BE2C (cell line): Measurements from ENCODE around the gene MAP4K5.

ENCODE experiments used
- DNase-seq: peaks from one replicate; pipeline ENCODE4 v3.0.0-alpha.2; 2020
- H3K27me3 ChIP-seq: fragments of 250-450 bp; sonication (Bioruptor Pico); 2 replicates; pipeline ENCODE4 v1.5.1; 2020; ENCODE audit warnings: mild to moderate bottlenecking
- H3K36me3 ChIP-seq: fragments of 250-450 bp; sonication (Bioruptor Pico); 2 replicates; pipeline ENCODE4 v1.5.1; 2020; ENCODE audit warnings: mild to moderate bottlenecking
- H3K4me1 ChIP-seq: fragments of 250-450 bp; sonication (Bioruptor Pico); 2 replicates; pipeline ENCODE4 v1.5.1; 2020
- H3K4me3 ChIP-seq: 2 replicates; pipeline ENCODE4 v1.5.1; 2011; ENCODE audit warnings: low read depth, low read length
- H3K9me3 ChIP-seq: fragments of 250-450 bp; sonication (Bioruptor Pico); 2 replicates; pipeline ENCODE4 v1.5.1; 2020
- TF ChIP-seq, protein P1 (sequence below): IDR thresholded peaks from 2 replicates; pipeline ENCODE4 v1.5.1; 2012; ENCODE audit warnings: mild to moderate bottlenecking, low read depth, low read length

Gene MAP4K5

GRCh38 chr14:50399251-50400032 lies 132.9 kb downstream of the MAP4K5 start:
- no peaks in the 10 kb centered on the region for H3K27me3 ChIP-seq
- H3K9me3 ChIP-seq = no peaks in the 10 kb centered on the region
- H3K4me3 ChIP-seq = no peak overlapping the region
- H3K36me3 ChIP-seq = no peaks in the 10 kb centered on the region
- TF ChIP-seq, protein P1, sequence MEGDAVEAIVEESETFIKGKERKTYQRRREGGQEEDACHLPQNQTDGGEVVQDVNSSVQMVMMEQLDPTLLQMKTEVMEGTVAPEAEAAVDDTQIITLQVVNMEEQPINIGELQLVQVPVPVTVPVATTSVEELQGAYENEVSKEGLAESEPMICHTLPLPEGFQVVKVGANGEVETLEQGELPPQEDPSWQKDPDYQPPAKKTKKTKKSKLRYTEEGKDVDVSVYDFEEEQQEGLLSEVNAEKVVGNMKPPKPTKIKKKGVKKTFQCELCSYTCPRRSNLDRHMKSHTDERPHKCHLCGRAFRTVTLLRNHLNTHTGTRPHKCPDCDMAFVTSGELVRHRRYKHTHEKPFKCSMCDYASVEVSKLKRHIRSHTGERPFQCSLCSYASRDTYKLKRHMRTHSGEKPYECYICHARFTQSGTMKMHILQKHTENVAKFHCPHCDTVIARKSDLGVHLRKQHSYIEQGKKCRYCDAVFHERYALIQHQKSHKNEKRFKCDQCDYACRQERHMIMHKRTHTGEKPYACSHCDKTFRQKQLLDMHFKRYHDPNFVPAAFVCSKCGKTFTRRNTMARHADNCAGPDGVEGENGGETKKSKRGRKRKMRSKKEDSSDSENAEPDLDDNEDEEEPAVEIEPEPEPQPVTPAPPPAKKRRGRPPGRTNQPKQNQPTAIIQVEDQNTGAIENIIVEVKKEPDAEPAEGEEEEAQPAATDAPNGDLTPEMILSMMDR = no peak
- DNase-seq = peak; percentile 57
- peaks cover 5% of the 10 kb centered on the region; the same call in 1 of the 2 replicates for H3K4me1 ChIP-seq

DNA sequence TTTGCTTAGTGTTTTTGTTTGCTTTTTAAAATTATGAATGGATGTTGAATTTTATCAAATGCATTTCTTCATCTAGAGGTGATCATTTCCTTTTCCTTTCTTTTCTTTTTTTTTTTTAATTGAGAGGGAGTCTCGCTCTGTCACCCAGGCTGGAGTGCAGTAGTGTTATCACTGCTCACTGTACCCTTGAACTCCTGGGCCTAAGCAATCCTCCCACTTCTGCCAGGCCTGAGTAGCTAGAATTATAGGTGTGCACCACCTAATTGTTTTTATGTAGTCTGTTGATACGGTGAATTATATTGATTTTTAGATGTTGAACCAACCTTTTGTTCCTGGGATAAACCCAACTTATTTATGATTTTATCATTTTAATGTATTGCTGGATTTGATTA lies 134.2 kb downstream of the MAP4K5 start:
- Histone ChIP-seq H3K36me3 (no peaks in the 10 kb centered on the region), H3K4me1 (peaks cover 5% of the 10 kb centered on the region; the same call in 1 of the 2 replicates), H3K9me3 (no peaks in the 10 kb centered on the region), H3K4me3 (no peak overlapping the region), H3K27me3 (no peaks in the 10 kb centered on the region)
- TF ChIP-seq, protein P1 = no peak
- no peak for DNase-seq

GRCh38 chr14:50397390-50398188 lies 134.8 kb downstream of the MAP4K5 start:
- Histone ChIP-seq H3K27me3 (no peaks in the 10 kb centered on the region), H3K36me3 (no peaks in the 10 kb centered on the region), H3K4me1 (peaks cover 5% of the 10 kb centered on the region; the same call in 1 of the 2 replicates), H3K9me3 (no peaks in the 10 kb centered on the region), H3K4me3 (peak overlapping the region; percentile 88)
- TF ChIP-seq, protein P1 = no peak
- DNase-seq = peak; percentile 49

DNA sequence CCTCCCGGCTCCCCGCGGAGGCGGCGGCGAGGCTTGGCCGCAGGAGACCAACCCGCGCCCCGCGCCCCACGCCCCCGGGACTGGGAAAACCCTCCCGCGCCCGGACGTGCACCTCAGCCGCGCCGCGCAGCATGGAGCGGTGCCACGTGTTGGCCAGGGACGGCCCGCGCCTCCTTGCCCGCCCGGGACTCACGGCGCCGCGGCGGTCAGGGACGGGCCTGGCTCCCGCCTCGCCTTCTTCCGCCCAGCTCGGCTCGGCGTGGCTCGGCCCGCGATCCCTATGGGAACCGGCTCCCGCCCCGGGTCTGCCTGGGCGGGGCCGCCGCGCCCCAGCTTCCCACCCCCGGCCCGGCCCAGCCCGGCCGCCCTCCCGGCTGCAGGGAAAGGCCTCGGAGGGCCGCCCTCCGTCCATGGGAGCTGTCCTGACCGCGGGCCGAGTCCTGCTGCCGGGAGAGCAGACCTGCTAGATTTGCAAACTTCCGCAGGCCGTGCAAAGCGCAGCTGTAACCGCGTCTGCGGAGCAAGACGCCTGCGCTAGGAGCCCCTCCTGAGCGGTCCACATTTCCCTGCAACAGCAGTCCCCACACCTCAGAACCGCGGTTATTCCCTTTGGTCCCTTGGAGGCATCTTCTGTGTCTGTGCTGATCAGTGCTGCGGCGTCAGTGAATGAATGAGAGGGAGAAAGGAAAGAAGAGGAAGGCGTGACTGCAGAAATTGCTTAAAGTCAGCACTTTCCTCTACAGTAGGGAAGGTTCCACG lies 135.6 kb downstream of the MAP4K5 start, which contains the start of gene CDKL1:
Gene CDKL1 (minus strand): TSS at position 251 of the 759 bp plus-strand sequence. CDS start 1,013 bp downstream, outside the sequence.
- peak; percentile 79 for DNase-seq
- Histone ChIP-seq H3K27me3 (no peaks in the 10 kb centered on the region), H3K9me3 (no peaks in the 10 kb centered on the region), H3K36me3 (no peaks in the 10 kb centered on the region), H3K4me3 (peak within 1 kb of the TSS; percentile 88), H3K4me1 (peaks cover 5% of the 10 kb centered on the region; the same call in 1 of the 2 replicates)
- TF ChIP-seq, protein P1 = no peak

DNA sequence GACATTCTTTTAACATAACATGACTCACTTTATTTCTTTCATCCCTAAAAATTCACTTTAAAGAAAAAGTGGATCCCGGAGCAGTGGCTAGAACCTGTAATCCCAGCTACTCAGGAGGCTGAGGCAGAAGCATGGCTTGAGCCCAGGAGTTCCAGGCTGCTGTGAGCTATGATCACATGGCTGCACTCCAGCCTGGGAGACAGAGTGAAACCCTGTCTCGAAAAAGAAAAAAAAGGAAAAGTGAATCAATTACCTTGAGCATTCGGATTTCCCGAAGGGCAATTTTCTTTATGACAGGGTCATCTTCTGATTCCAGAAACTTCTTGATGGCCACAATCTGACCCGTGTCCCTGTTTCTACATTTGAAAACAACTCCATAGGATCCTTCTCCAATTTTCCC lies 136.9 kb downstream of the MAP4K5 start:
- Histone ChIP-seq H3K27me3 (no peaks in the 10 kb centered on the region), H3K4me1 (peaks cover 5% of the 10 kb centered on the region; the same call in 1 of the 2 replicates), H3K4me3 (no peak overlapping the region), H3K9me3 (no peaks in the 10 kb centered on the region), H3K36me3 (no peaks in the 10 kb centered on the region)
- DNase-seq = no peak
- TF ChIP-seq, protein P1 = no peak
